Measurements from ENCODE around the gene DPP6.

Gene DPP6

DNA sequence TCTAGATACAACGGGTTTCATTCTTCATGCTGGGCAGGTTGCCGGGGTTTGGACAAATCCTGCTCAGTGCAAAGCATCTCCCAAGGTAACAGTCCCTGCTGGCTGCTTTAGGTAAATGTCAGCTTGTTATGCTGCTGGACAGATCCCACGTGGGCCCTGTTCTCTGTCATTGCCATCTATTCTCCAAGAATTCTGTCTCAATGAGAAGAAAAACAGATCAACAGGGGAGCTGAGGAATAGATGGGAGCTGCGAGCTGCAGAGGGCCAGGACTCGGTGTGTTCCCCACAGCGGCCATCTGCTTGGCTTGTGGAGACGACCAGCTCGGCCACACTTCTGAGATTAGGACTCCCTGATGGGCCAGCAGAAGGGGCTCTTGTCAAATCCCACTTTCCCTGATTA lies 235.2 kb downstream of the DPP6 start:
- TF ChIP-seq CTCF (IDR thresholded peaks at IDR 0.05; ENCODE audit: extremely low read depth, insufficient read depth, missing control alignments) = no peak
- no peak for DNase-seq (ENCODE audit: low spot score)
- in situ Hi-C loops (cut with MboI; ENCODE audit: low pct_unique_long_range_greater_than_20kb, low sequenced_read_pairs, unreplicated experiment) = no loop called here

DNA sequence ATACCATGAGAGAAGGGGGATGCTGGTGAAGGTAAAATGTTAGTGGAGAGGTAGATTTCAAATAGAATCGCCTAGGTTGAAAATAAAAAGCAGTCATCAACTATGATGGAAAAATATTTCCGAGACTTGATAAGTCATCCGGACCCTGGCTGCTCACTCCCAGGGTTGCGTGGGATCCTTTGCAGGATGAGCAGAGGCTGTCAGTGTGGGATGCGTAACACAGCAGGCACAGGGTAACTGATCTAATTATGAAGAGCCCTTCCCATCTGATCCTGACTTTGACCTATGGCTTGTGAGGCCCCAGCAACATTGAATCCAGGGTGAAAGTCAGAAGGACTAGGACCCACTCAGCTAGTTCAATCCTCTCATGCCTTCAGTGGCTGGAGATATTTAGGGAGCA lies 236.9 kb downstream of the DPP6 start:
- DNase-seq (ENCODE audit: low spot score) = no peak
- no peak for TF ChIP-seq CTCF (IDR thresholded peaks at IDR 0.05; ENCODE audit: extremely low read depth, insufficient read depth, missing control alignments)
- in situ Hi-C loops (cut with MboI; ENCODE audit: low pct_unique_long_range_greater_than_20kb, low sequenced_read_pairs, unreplicated experiment) = no loop called here

- TF ChIP-seq CTCF (IDR thresholded peaks at IDR 0.05; ENCODE audit: extremely low read depth, insufficient read depth, missing control alignments) = no peak
- in situ Hi-C loops (cut with MboI; ENCODE audit: low pct_unique_long_range_greater_than_20kb, low sequenced_read_pairs, unreplicated experiment) = no loop called here
- no peak for DNase-seq (ENCODE audit: low spot score)
Measured at GRCh38 chr7:154296443-154296842, 244.2 kb downstream of the DPP6 start.

DNA sequence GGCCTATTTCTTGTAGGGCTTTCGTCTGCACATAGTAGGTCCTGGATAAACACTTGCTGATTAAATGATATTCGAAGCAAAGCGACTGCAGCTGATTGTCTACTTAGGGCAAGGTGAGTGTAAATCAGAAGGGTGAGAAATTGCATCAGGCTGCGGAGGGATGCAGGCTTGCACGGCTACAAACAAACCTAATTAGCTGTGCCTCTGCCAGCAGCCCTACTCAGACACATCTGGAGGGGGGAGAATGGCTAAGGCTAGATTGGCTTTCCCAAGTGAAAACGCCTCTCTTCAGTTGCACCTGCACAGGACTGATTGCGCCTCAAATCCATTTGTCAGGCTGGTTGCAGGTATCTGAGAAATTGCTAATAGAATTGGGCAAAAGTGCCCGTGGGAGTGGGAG lies 247.5 kb downstream of the DPP6 start:
- in situ Hi-C loops (cut with MboI; ENCODE audit: low pct_unique_long_range_greater_than_20kb, low sequenced_read_pairs, unreplicated experiment) = no loop called here
- TF ChIP-seq CTCF (IDR thresholded peaks at IDR 0.05; ENCODE audit: extremely low read depth, insufficient read depth, missing control alignments) = no peak
- no peak for DNase-seq (ENCODE audit: low spot score)

- in situ Hi-C loops (cut with MboI; ENCODE audit: low pct_unique_long_range_greater_than_20kb, low sequenced_read_pairs, unreplicated experiment) = no loop called here
- TF ChIP-seq CTCF (IDR thresholded peaks at IDR 0.05; ENCODE audit: extremely low read depth, insufficient read depth, missing control alignments) = no peak
- DNase-seq (ENCODE audit: low spot score) = no peak
Measured at GRCh38 chr7:154302380-154302779, 250.2 kb downstream of the DPP6 start.

DNA sequence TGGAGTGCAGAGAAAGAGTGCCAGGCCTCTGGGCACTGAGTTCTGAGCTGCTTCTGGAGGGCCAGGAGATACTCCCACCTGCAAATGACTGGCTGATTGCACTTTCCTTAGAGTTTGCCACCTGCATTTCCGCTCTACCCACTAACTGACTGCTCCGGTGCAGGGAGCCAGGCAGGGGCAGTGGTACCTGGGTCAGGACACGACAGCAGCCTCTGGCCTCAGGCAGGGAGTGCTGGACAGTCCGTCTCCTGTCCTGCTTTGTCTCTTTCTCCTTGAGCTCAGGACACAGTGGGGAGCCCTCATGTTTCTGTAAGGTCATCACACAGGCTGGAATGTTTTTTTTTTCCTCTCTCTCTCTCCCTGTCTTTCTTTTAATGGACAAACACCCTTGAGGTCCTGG lies 252.0 kb downstream of the DPP6 start:
- in situ Hi-C loops (cut with MboI; ENCODE audit: low pct_unique_long_range_greater_than_20kb, low sequenced_read_pairs, unreplicated experiment) = no loop called here
- DNase-seq (ENCODE audit: low spot score) = no peak
- TF ChIP-seq CTCF (IDR thresholded peaks at IDR 0.05; ENCODE audit: extremely low read depth, insufficient read depth, missing control alignments) = no peak

Measured in GM13977 (cell line).